Measurements from ENCODE around the gene CDC34. TPM values are rescaled to one million over a fixed set of nuclear protein-coding genes. Genes with fewer than 3 reads are reported as not detected.

Gene CDC34
- polyA plus RNA-seq, 2 of the 4 experiments (the other 2 are of a cell fraction) = 37.4 to 62.6 TPM

GRCh38 chr19:495402-496111 lies 36.0 kb upstream of the CDC34 start (continued):
- TF ChIP-seq BCL3 (IDR thresholded peaks at IDR 0.05) = no peak

DNA sequence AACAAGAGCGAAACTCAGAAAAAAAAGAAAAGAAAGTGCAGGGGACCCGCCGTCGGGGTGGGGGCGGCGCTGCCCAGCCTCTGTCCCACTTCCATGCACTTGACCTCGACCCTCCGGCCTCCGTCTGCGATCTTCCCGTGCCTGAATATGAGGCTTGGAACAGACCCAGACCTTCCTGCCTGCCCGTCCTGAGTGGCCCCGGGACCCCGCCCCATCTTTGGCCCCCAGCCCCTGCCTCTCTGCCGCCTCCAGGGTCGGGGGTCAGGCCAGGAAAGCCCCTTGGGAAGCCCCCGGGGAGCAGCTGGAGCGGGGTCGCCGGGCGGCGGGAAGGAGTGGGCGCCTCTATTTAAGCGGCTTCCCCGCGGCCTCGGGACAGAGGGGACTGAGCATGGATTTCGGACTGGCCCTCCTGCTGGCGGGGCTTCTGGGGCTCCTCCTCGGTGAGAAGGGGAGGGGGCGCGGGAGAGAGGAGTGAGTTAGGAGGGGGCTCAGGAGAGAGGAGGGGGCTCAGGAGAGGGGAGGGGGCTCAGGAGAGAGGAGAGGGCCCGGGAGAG lies 35.4 kb upstream of the CDC34 start, which contains the start of gene MADCAM1:
TSS of gene MADCAM1 (plus strand) at position 375 of the 554 bp plus-strand sequence. CDS start at position 389, 14 bp downstream.
- WGBS (ENCODE audit: missing lambda C conversion rate) = 13% methylated on average over 10 of the region's 33 CpGs
- no peak for FAIRE-seq
- TF ChIP-seq HMGXB4 (CRISPR knock-in tag; IDR thresholded peaks at IDR 0.05; ENCODE audit: borderline replicate concordance) (no peak), NR3C1 (IDR thresholded peaks at IDR 0.05) (no peak)
- TF ChIP-seq, protein P1, sequence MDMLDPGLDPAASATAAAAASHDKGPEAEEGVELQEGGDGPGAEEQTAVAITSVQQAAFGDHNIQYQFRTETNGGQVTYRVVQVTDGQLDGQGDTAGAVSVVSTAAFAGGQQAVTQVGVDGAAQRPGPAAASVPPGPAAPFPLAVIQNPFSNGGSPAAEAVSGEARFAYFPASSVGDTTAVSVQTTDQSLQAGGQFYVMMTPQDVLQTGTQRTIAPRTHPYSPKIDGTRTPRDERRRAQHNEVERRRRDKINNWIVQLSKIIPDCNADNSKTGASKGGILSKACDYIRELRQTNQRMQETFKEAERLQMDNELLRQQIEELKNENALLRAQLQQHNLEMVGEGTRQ (IDR thresholded peaks at IDR 0.05) = no peak
- Histone ChIP-seq H3K4me3 (peak within 1 kb of the TSS; percentile 29; the same call in 1 of the 3 replicates), H3K27ac (peak within 1 kb of the TSS in 1 of 2 experiments; percentile 76; a peak in 3 of 6 replicates), H3K4me1 (peaks cover 5% of the 10 kb centered on the region; the same call in 1 of the 3 replicates), H3K4me2 (peak within 1 kb of the TSS; percentile 74), H3K9me3 (no peaks in the 10 kb centered on the region)
- DNase-seq (ENCODE audit: low read depth in 1 of 2, low spot score in 1 of 2) = no peak
- ATAC-seq = no peak
- ChIA-PET POLR2A (interaction anchor here (1.0 kb wide), 1 partner anchor 10 kb away, joined by 3 read pairs; no protein-coding TSS in a partner anchor), CTCF (interaction anchor here (0.9 to 1.9 kb wide), 4 partner anchors 8 to 25 kb away, joined by 4 to 17 read pairs (median 6); partner anchors contain the start of gene TPGS1)

DNA sequence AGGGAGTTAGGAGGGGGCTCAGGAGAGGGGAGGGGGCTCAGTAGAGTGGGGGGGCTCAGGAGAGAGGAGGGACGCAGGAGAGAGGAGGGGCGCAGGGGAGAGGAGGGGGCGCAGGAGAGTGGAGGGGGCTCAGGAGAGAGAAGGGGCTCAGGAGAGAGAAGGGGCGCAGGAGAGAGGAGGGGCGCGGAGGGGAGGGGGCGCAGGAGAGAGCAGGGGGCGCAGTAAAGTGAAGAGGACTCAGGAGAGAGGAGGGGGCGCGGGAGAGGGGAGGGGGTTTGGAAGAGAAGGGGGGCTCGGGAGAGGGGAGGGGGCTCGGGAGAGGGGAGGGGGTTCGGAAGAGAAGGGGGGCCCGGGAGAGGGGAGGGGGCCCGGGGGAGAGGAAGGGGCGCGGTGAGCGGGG lies 34.6 kb upstream of the CDC34 start:
- ChIA-PET CTCF (no interaction called here), POLR2A (interaction anchor here (0.7 kb wide), 1 partner anchor 31 kb away, joined by 7 read pairs; no protein-coding TSS in a partner anchor)
- Histone ChIP-seq H3K4me3 (no peak overlapping the region), H3K4me2 (peak overlapping the region; percentile 74), H3K27ac (no peak overlapping the region; a peak in 1 of 6 replicates), H3K9me3 (no peaks in the 10 kb centered on the region), H3K4me1 (peaks cover 5% of the 10 kb centered on the region; the same call in 1 of the 3 replicates)
- no CpG with 5 or more reads among the region's 18 CpGs for WGBS (ENCODE audit: missing lambda C conversion rate)
- no peak for DNase-seq (ENCODE audit: low read depth in 1 of 2, low spot score in 1 of 2)
- TF ChIP-seq MAFK (IDR thresholded peaks at IDR 0.05; ENCODE audit: partially characterized antibody) (no peak), SREBF2 (IDR thresholded peaks at IDR 0.05) (no peak), HOXB13 (CRISPR knock-in tag; IDR thresholded peaks at IDR 0.05; ENCODE audit: low read depth) (no peak), KDM5A (IDR thresholded peaks at IDR 0.05) (no peak), MYC (IDR thresholded peaks at IDR 0.05; ENCODE audit: borderline replicate concordance, low read length) (no peak), BHLHE40 (IDR thresholded peaks at IDR 0.05; ENCODE audit: low read depth, low read length) (no peak), HOXB5 (CRISPR knock-in tag; IDR thresholded peaks at IDR 0.05) (no peak), BCL3 (IDR thresholded peaks at IDR 0.05) (no peak)
- no peak for ATAC-seq
- FAIRE-seq = no peak

- Histone ChIP-seq H3K27ac (peak overlapping the region in 1 of 2 experiments; percentile 76; a peak in 3 of 6 replicates), H3K4me2 (peak overlapping the region; percentile 74), H3K9me3 (no peaks in the 10 kb centered on the region), H3K4me3 (peak overlapping the region; percentile 29; the same call in 2 of the 3 replicates), H3K4me1 (peaks cover 5% of the 10 kb centered on the region; the same call in 1 of the 3 replicates)
- POLR2A ChIA-PET = interaction anchor here (0.7 kb wide), 1 partner anchor 31 kb away, joined by 7 read pairs; no protein-coding TSS in a partner anchor
- CTCF ChIA-PET = interaction anchor here (1.4 to 1.5 kb wide), 2 partner anchors 9 to 10 kb away, joined by 4 to 8 read pairs; partner anchors contain the start of gene TPGS1
- no peak for FAIRE-seq
- no peak for DNase-seq (ENCODE audit: low read depth in 1 of 2, low spot score in 1 of 2)
- no peak for ATAC-seq
- no CpG with 5 or more reads among the region's 36 CpGs for WGBS (ENCODE audit: missing lambda C conversion rate)
- no peak for TF ChIP-seq HOXB5 (CRISPR knock-in tag; IDR thresholded peaks at IDR 0.05)
- no peak for TF ChIP-seq BHLHE40 (IDR thresholded peaks at IDR 0.05; ENCODE audit: low read depth, low read length)
- TF ChIP-seq NR3C1 (IDR thresholded peaks at IDR 0.05) = no peak
- TF ChIP-seq, protein P1 (IDR thresholded peaks at IDR 0.05) = no peak
- TF ChIP-seq TP53 (CRISPR knock-in tag; IDR thresholded peaks at IDR 0.05) = no peak
- TF ChIP-seq EHMT2 (IDR thresholded peaks at IDR 0.05; ENCODE audit: low read depth) = no peak
- TF ChIP-seq BCL3 (IDR thresholded peaks at IDR 0.05) = no peak
- TF ChIP-seq RCOR1 (IDR thresholded peaks at IDR 0.05; ENCODE audit: low read depth, low read length) = no peak
- no peak for TF ChIP-seq E2F6 (IDR thresholded peaks at IDR 0.05; ENCODE audit: borderline replicate concordance, low read depth)
- TF ChIP-seq RFX5 (IDR thresholded peaks at IDR 0.05) = no peak
- TF ChIP-seq ELK1 (IDR thresholded peaks at IDR 0.05; ENCODE audit: low read depth, low read length) = no peak
Observed at GRCh38 chr19:497491-497868, 34.1 kb upstream of the CDC34 start.
